ENCODE results near the gene PHOSPHO2. TPM values are rescaled to one million over a fixed set of nuclear protein-coding genes. Genes with fewer than 3 reads are reported as not detected.
A peak's percentile ranks its signal among the peaks of the same experiment; 100 is the strongest.

PHOSPHO2 gene
- total and polyA plus RNA-seq, 9 of the 15 experiments (the other 6 are each of a cell fraction or from before 2014, with no cell fraction given) = 7.8 to 19.1 (median 11.7) TPM

GRCh38 chr2:169716238-169716886 lies 22.1 kb downstream of the PHOSPHO2 start (continued):
- no peak for TF ChIP-seq L3MBTL2 (IDR thresholded peaks at IDR 0.05)
- no peak for TF ChIP-seq ILF3 (IDR thresholded peaks at IDR 0.05; ENCODE audit: borderline replicate concordance)
- no peak for TF ChIP-seq CHCHD3 (CRISPR knock-in tag; IDR thresholded peaks at IDR 0.05)
- no peak for TF ChIP-seq TAF1 (IDR thresholded peaks at IDR 0.05; ENCODE audit: control insufficient read depth, extremely low read depth, insufficient read depth, low read length, severe bottlenecking)
- TF ChIP-seq TRIM24 (IDR thresholded peaks at IDR 0.05) = 0 out of 4 replicates have a peak, but pooled peaks have one; percentile 34 to 49
- TF ChIP-seq POLR2AphosphoS5 (IDR thresholded peaks at IDR 0.05; ENCODE audit: control insufficient read depth, insufficient read depth, low read depth, low read length) = peak; percentile 76
- no peak for TF ChIP-seq SRSF9 (IDR thresholded peaks at IDR 0.05; ENCODE audit: borderline replicate concordance, low read depth, low read length)
- TF ChIP-seq ZNF12 (CRISPR knock-in tag; IDR thresholded peaks at IDR 0.05) = no peak
- TF ChIP-seq PTBP1 (IDR thresholded peaks at IDR 0.05; ENCODE audit: low read depth, low read length) = no peak
- TF ChIP-seq CREM (IDR thresholded peaks at IDR 0.05; ENCODE audit: low read depth) = no peak
- no peak for TF ChIP-seq ZNF165 (CRISPR knock-in tag; IDR thresholded peaks at IDR 0.05; ENCODE audit: borderline replicate concordance)
- no peak for TF ChIP-seq ZNF140 (CRISPR knock-in tag; IDR thresholded peaks at IDR 0.05)
- no peak for TF ChIP-seq ZNF280B (CRISPR knock-in tag; IDR thresholded peaks at IDR 0.05)
- TF ChIP-seq ZBTB2 (IDR thresholded peaks at IDR 0.05) = no peak
- TF ChIP-seq BRCA1 (IDR thresholded peaks at IDR 0.05) = no peak
- TF ChIP-seq BRCA1 (CRISPR knock-in tag; IDR thresholded peaks at IDR 0.05) = no peak
- no peak for TF ChIP-seq ZNF655 (CRISPR knock-in tag; IDR thresholded peaks at IDR 0.05)
- no peak for TF ChIP-seq ETS1 (conservative IDR thresholded peaks at IDR 0.05; ENCODE audit: control insufficient read depth, low read depth, low read length)
- TF ChIP-seq AFF1 (IDR thresholded peaks at IDR 0.05; ENCODE audit: low read depth in 1 of 2, partially characterized antibody in 2 of 2) = no peak
